ENCODE measurements around the gene CACNA2D4.

The CACNA2D4 gene

GRCh38 chr12:1872001-1872400 is 46.5 kb downstream of the CACNA2D4 start:
- H3K27me3 ChIP-seq (ENCODE audit: insufficient read depth, poor library complexity, severe bottlenecking): no peaks in the 10 kb centered on the region
- H3K27ac ChIP-seq (replicated peaks): no peak overlapping the region
- no peak overlapping the region for H3K4me3 ChIP-seq (replicated peaks; ENCODE audit: insufficient read depth, low read length)
- no peak for DNase-seq (ENCODE audit: low read depth in 1 of 2, low spot score in 1 of 2)
- TF ChIP-seq, protein P1, sequence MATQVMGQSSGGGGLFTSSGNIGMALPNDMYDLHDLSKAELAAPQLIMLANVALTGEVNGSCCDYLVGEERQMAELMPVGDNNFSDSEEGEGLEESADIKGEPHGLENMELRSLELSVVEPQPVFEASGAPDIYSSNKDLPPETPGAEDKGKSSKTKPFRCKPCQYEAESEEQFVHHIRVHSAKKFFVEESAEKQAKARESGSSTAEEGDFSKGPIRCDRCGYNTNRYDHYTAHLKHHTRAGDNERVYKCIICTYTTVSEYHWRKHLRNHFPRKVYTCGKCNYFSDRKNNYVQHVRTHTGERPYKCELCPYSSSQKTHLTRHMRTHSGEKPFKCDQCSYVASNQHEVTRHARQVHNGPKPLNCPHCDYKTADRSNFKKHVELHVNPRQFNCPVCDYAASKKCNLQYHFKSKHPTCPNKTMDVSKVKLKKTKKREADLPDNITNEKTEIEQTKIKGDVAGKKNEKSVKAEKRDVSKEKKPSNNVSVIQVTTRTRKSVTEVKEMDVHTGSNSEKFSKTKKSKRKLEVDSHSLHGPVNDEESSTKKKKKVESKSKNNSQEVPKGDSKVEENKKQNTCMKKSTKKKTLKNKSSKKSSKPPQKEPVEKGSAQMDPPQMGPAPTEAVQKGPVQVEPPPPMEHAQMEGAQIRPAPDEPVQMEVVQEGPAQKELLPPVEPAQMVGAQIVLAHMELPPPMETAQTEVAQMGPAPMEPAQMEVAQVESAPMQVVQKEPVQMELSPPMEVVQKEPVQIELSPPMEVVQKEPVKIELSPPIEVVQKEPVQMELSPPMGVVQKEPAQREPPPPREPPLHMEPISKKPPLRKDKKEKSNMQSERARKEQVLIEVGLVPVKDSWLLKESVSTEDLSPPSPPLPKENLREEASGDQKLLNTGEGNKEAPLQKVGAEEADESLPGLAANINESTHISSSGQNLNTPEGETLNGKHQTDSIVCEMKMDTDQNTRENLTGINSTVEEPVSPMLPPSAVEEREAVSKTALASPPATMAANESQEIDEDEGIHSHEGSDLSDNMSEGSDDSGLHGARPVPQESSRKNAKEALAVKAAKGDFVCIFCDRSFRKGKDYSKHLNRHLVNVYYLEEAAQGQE (IDR thresholded peaks at IDR 0.05; ENCODE audit: insufficient replicate concordance, low read depth): no peak
- TF ChIP-seq SPI1 (IDR thresholded peaks at IDR 0.05; ENCODE audit: borderline replicate concordance, low read depth): no peak
- no peak for TF ChIP-seq POLR2AphosphoS5 (IDR thresholded peaks at IDR 0.05; ENCODE audit: low read depth)
- TF ChIP-seq GABPA (IDR thresholded peaks at IDR 0.05; ENCODE audit: low read depth): no peak
- TF ChIP-seq CTCF (IDR thresholded peaks at IDR 0.05; ENCODE audit: insufficient read depth, low read length): no peak

GRCh38 chr12:1870998-1871917 is 47.2 kb downstream of the CACNA2D4 start:
- no peak overlapping the region for H3K27ac ChIP-seq (replicated peaks)
- no peaks in the 10 kb centered on the region for H3K27me3 ChIP-seq (ENCODE audit: insufficient read depth, poor library complexity, severe bottlenecking)
- TF ChIP-seq CTCF (IDR thresholded peaks at IDR 0.05; ENCODE audit: insufficient read depth, low read length) (no peak), GABPA (IDR thresholded peaks at IDR 0.05; ENCODE audit: low read depth) (no peak), POLR2AphosphoS5 (IDR thresholded peaks at IDR 0.05; ENCODE audit: low read depth) (no peak), SPI1 (IDR thresholded peaks at IDR 0.05; ENCODE audit: borderline replicate concordance, low read depth) (no peak)
- TF ChIP-seq, protein P1 (IDR thresholded peaks at IDR 0.05; ENCODE audit: insufficient replicate concordance, low read depth): no peak
- no peak overlapping the region for H3K4me3 ChIP-seq (replicated peaks; ENCODE audit: insufficient read depth, low read length)
- no peak for DNase-seq (ENCODE audit: low read depth in 1 of 2, low spot score in 1 of 2)

DNA sequence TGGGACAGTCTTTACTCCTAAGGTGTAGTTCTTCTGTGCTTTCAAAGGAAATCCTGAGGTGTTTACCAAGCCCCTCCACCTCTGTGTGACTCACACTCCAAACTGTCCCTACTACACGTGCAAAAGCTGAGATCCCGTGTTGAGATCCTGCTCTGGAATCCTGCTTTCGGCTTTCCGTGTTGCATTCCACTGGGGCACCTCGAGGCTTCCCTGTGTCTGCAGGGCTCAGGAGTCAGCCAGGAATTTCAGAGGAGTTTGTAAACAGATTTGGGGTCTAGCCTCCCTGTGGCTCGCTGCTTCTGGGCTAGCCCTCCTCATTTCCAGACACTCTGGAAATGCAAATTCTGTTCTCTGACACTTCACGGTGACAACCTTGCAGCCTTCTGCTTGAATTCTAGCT is 48.4 kb downstream of the CACNA2D4 start:
- TF ChIP-seq GABPA (IDR thresholded peaks at IDR 0.05; ENCODE audit: low read depth): no peak
- TF ChIP-seq, protein P1 (IDR thresholded peaks at IDR 0.05; ENCODE audit: insufficient replicate concordance, low read depth): no peak
- no peak for TF ChIP-seq POLR2AphosphoS5 (IDR thresholded peaks at IDR 0.05; ENCODE audit: low read depth)
- no peak for TF ChIP-seq SPI1 (IDR thresholded peaks at IDR 0.05; ENCODE audit: borderline replicate concordance, low read depth)
- no peak for TF ChIP-seq CTCF (IDR thresholded peaks at IDR 0.05; ENCODE audit: insufficient read depth, low read length)
- no peak overlapping the region for H3K4me3 ChIP-seq (replicated peaks; ENCODE audit: insufficient read depth, low read length)
- H3K27ac ChIP-seq (replicated peaks): no peak overlapping the region
- no peaks in the 10 kb centered on the region for H3K27me3 ChIP-seq (ENCODE audit: insufficient read depth, poor library complexity, severe bottlenecking)
- no peak for DNase-seq (ENCODE audit: low read depth in 1 of 2, low spot score in 1 of 2)
